KMS-11 (cell line): ENCODE results near the gene AP3M1.

ENCODE experiments used
- H2AFZ ChIP-seq: fragments of 200-600 bp; sonication (generic); 2 replicates; pipeline ENCODE4 v1.6.1; 2016; ENCODE audit warnings: antibody characterized with exemption, mixed run types, low read depth
- H3K27ac ChIP-seq: fragments of 200-600 bp; sonication (generic); 2 replicates; pipeline ENCODE4 v1.6.1; 2016; ENCODE audit warnings: mild to moderate bottlenecking, mixed run types
- H3K27me3 ChIP-seq: fragments of 200-600 bp; sonication (generic); 2 replicates; pipeline ENCODE4 v1.6.1; 2017; ENCODE audit warnings: mild to moderate bottlenecking, low read depth, mixed run types, moderate library complexity; ENCODE audit not compliant: insufficient read depth
- H3K36me3 ChIP-seq: fragments of 200-600 bp; sonication (generic); 2 replicates; pipeline ENCODE4 v1.6.1; 2017; ENCODE audit warnings: mild to moderate bottlenecking, mixed run types; ENCODE audit not compliant: insufficient read depth
- H3K4me1 ChIP-seq: fragments of 200-600 bp; sonication (generic); 2 replicates; pipeline ENCODE4 v1.6.1; 2016; ENCODE audit warnings: mild to moderate bottlenecking, low read depth, mixed run types; ENCODE audit not compliant: poor library complexity, severe bottlenecking
- H3K4me2 ChIP-seq: fragments of 200-600 bp; sonication (generic); 2 replicates; pipeline ENCODE4 v1.7.0; 2016; ENCODE audit warnings: mild to moderate bottlenecking, mixed run types
- H3K4me3 ChIP-seq: fragments of 200-600 bp; sonication (generic); IDR thresholded peaks from 2 replicates; pipeline ENCODE4 v1.6.1; 2017; ENCODE audit warnings: low read depth, low read length, mixed read lengths; ENCODE audit not compliant: insufficient read depth
- H3K79me2 ChIP-seq: fragments of 200-600 bp; sonication (generic); 2 replicates; pipeline ENCODE4 v1.6.1; 2016; ENCODE audit warnings: low read depth, mixed run types; ENCODE audit not compliant: insufficient read depth
- H3K9ac ChIP-seq: fragments of 200-600 bp; sonication (generic); 2 replicates; pipeline ENCODE4 v1.6.1; 2016; ENCODE audit warnings: mild to moderate bottlenecking, mixed run types
- H4K20me1 ChIP-seq: fragments of 200-600 bp; sonication (generic); 2 replicates; pipeline ENCODE4 v1.6.1; 2016; ENCODE audit warnings: mild to moderate bottlenecking, mixed run types; ENCODE audit not compliant: insufficient read depth
- CTCF ChIP-seq: fragments of 200-600 bp; sonication (generic); conservative IDR thresholded peaks from 2 replicates; pipeline ENCODE4 v1.6.1; 2017; ENCODE audit warnings: low read depth, mild to moderate bottlenecking, antibody characterized with exemption, low read length, moderate library complexity, mixed read lengths

AP3M1 gene

GRCh38 chr10:74179111-74179710 is 28.6 kb upstream of the AP3M1 start:
- Histone ChIP-seq H3K9ac (no peak overlapping the region), H4K20me1 (no peaks in the 10 kb centered on the region), H3K27me3 (no peaks in the 10 kb centered on the region), H3K4me2 (no peak overlapping the region), H2AFZ (no peak overlapping the region), H3K4me1 (peaks cover 44% of the 10 kb centered on the region), H3K79me2 (peaks cover 31% of the 10 kb centered on the region; the same call in 1 of the 2 replicates), H3K4me3 (no peak overlapping the region), H3K36me3 (no peaks in the 10 kb centered on the region), H3K27ac (no peak overlapping the region)
- TF ChIP-seq CTCF = no peak

- Histone ChIP-seq H3K27me3 (no peaks in the 10 kb centered on the region), H3K4me3 (no peak overlapping the region), H3K4me2 (no peak overlapping the region), H3K27ac (no peak overlapping the region), H3K36me3 (no peaks in the 10 kb centered on the region), H3K9ac (no peak overlapping the region), H3K4me1 (peaks cover 44% of the 10 kb centered on the region), H2AFZ (no peak overlapping the region), H3K79me2 (peaks cover 27% of the 10 kb centered on the region; the same call in 1 of the 2 replicates), H4K20me1 (no peaks in the 10 kb centered on the region)
- no peak for TF ChIP-seq CTCF
These were observed 27.6 kb upstream of the AP3M1 start for GRCh38 chr10:74178042-74178791.

- Histone ChIP-seq H3K79me2 (peaks cover 20% of the 10 kb centered on the region; the same call in 1 of the 2 replicates), H3K4me1 (peaks cover 37% of the 10 kb centered on the region), H3K27me3 (no peaks in the 10 kb centered on the region), H3K4me2 (peak overlapping the region; percentile 55), H3K4me3 (no peak overlapping the region), H3K9ac (peak overlapping the region; percentile 98), H4K20me1 (no peaks in the 10 kb centered on the region), H2AFZ (peak overlapping the region; percentile 79), H3K36me3 (no peaks in the 10 kb centered on the region), H3K27ac (peak overlapping the region; percentile 81)
- no peak for TF ChIP-seq CTCF
These were observed 26.6 kb upstream of the AP3M1 start for GRCh38 chr10:74177140-74177677.

GRCh38 chr10:74176380-74177139 is 25.9 kb upstream of the AP3M1 start:
- H3K27me3 ChIP-seq = no peaks in the 10 kb centered on the region
- H4K20me1 ChIP-seq = no peaks in the 10 kb centered on the region
- H3K36me3 ChIP-seq = no peaks in the 10 kb centered on the region
- H3K9ac ChIP-seq = peak overlapping the region; percentile 98
- H3K4me3 ChIP-seq = no peak overlapping the region
- peak overlapping the region; percentile 55 for H3K4me2 ChIP-seq
- H3K79me2 ChIP-seq = peaks cover 20% of the 10 kb centered on the region; the same call in 1 of the 2 replicates
- H3K27ac ChIP-seq = peak overlapping the region; percentile 81
- peaks cover 30% of the 10 kb centered on the region for H3K4me1 ChIP-seq
- TF ChIP-seq CTCF = no peak
- H2AFZ ChIP-seq = peak overlapping the region; percentile 79
